DMS153 treated with DMSO at 0.1 percent for 48 hours (cell line): ENCODE data around the gene SLC25A39.
"Not testable (repeated sequence)": the region's sequence is repeated elsewhere in the genome, so short reads cannot be mapped to it uniquely, and the experiment has no call there.

Source experiments
- DNase-seq: peaks from one replicate; lab custom pipeline; 2025; ENCODE audit not compliant: unreplicated experiment; lab: John Stamatoyannopoulos, UW

The SLC25A39 gene

GRCh38 chr17:44354582-44355561 is 30.2 kb upstream of the SLC25A39 start:
- DNase-seq, result no peak

- no peak for DNase-seq
Observed at GRCh38 chr17:44353672-44354331, 29.2 kb upstream of the SLC25A39 start.

- DNase-seq, result no peak
Observed at GRCh38 chr17:44352828-44353671, 28.4 kb upstream of the SLC25A39 start.

- no peak for DNase-seq
Observed at GRCh38 chr17:44351961-44352827, 27.6 kb upstream of the SLC25A39 start.

- no peak for DNase-seq
Observed at GRCh38 chr17:44351464-44351863, 26.8 kb upstream of the SLC25A39 start.

GRCh38 chr17:44350733-44351226 is 26.2 kb upstream of the SLC25A39 start:
- peak; percentile 28 for DNase-seq

GRCh38 chr17:44349553-44350070 is 25.0 kb upstream of the SLC25A39 start:
- DNase-seq, result no peak

GRCh38 chr17:44348988-44349364 is 24.4 kb upstream of the SLC25A39 start:
- DNase-seq, result no peak

GRCh38 chr17:44348234-44348987 is 23.8 kb upstream of the SLC25A39 start:
- no peak for DNase-seq

- not testable (repeated sequence) for DNase-seq
Observed at GRCh38 chr17:44347206-44348055, 22.8 kb upstream of the SLC25A39 start.

GRCh38 chr17:44346064-44346844 is 21.6 kb upstream of the SLC25A39 start:
- DNase-seq, result no peak

GRCh38 chr17:44345454-44346026 is 20.9 kb upstream of the SLC25A39 start:
- peak; percentile 17 for DNase-seq

GRCh38 chr17:44344939-44345453 is 20.4 kb upstream of the SLC25A39 start, which contains the start of gene GRN:
Gene GRN, plus strand, starts transcription at chr17:44345302. Its CDS starts 3,863 bp downstream, at chr17:44349165.
- DNase-seq, result peak; percentile 97

- DNase-seq, result no peak
Observed at GRCh38 chr17:44343510-44344209, 19.0 kb upstream of the SLC25A39 start.

GRCh38 chr17:44340553-44340952 is 15.9 kb upstream of the SLC25A39 start:
- DNase-seq, result not testable (repeated sequence)

GRCh38 chr17:44338702-44339101 is 14.1 kb upstream of the SLC25A39 start:
- DNase-seq, result no peak
